Hypothalamus (tissue), 51 donors: Measurements from ENCODE around the gene NELFA.

ENCODE experiments used
- DNase-seq, 51 donors: peaks; one replicate each; lab custom pipeline; 2025; lab: John Stamatoyannopoulos, UW

NELFA gene

DNA sequence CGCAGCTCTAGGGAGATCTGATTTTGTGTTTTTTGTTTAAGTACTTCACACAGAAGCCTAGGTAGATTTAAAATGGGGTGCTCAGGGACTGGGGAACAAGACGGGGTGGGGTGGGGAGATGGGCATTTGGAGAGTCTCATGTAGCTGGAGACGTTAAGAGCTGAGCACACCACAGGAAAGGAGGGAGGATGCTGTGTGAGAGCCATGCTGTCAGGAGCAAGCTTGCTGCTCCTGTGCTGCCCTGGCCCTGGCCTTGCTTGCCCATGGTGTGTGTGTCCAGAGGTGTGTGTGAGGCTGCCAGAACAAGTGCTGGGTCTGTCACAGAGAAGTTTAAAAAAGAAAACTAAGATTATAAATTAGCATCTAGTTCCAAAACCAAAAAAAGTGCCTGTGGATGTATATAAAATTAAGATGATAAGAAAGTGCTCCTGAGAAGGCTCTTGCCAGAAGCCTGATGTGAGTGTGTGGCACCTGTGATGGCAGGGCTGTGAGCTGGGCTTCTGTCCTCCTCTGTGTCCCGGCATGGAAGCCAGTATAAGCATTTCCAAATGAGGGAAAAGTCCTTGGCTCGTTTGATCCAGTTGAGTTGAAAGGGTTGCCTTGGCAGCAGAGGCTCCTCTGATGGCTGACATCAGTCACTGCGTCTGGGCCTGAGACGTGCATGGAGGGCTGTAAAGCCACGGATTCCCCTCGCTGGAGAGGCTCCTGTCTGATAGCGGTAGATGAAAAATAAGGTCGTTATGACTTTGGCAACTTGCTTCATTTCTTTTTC is 63.5 kb downstream of the NELFA start:
- peak in 16 of 51 donors; percentile 6 to 61 (median 15) for DNase-seq

DNA sequence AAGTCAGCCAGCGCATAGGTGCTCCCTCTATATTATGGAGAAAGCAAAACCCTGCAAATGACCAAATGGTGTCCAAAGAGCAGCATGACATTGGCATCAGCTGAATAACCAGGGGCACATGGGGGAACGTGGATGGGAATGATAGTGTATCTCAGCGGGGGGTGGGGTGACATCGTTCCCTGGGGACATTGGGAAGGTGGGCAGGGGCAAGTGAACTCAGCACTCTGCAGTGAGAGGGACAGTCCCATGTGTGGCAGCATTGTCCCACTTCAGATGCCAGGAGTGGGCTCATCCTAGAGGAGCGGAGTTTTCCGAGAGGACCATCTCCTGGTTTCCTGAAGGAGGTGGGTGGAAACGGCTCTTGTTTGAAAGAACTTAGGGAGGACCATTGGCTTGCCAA is 64.8 kb downstream of the NELFA start:
- DNase-seq = no peak

DNA sequence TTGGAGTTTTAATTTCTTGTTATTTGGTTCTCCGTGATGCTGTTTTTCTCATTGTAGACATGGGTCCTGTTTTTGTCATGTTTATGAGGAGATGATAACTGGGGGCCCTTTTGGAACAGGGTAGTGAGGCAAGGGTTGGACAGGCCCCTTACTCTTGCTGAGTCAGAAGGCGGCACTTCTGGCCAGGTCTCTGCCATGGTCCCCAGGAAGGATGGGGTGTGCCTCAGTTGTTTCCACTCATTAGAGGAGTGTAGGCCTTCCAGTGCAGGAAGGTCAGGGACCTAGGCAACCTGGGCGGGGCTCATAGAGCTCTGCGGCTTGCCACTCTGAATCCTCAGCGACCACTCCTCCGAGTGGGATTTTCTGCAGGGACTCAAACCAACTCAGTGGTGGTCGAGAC is 68.2 kb downstream of the NELFA start:
- no peak for DNase-seq

DNA sequence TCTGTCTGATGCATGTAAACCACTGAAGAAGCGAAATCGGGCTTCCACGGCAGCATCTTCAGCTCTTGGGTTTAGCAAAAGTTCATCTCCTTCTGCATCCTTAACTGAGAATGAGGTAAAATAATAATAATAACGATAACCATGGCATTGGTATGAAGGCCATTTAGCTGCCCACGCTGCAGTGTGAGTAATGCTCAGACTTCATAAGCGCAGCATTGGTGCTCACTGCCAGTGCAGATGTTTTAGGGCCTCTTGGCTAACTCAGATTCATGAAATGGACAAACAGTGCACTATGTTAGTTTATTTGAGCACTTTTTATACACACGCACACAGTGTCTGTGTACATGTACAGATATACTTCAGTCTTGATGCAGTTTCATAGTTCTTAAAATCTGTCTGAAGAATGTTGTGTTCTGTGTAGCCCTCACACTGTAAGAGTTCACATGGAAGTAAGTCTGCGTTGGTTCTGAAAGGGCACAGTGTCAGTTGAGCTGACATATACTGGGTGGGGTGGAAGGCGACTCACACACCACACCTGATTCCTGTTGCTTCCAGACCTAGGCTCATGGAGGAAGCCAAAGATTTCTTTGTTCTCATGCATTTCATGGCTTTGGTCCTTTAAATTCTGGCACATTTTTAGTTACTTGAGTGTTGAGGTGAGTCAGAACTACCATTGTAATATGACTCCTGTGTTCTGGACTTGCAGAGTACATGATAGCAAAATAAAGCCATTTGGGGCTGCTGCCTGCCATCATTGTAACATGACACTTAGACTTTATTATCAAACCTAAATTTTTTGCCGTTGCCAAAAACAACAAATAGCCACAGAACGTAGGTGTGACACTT is 68.9 kb downstream of the NELFA start:
- DNase-seq = no peak

DNA sequence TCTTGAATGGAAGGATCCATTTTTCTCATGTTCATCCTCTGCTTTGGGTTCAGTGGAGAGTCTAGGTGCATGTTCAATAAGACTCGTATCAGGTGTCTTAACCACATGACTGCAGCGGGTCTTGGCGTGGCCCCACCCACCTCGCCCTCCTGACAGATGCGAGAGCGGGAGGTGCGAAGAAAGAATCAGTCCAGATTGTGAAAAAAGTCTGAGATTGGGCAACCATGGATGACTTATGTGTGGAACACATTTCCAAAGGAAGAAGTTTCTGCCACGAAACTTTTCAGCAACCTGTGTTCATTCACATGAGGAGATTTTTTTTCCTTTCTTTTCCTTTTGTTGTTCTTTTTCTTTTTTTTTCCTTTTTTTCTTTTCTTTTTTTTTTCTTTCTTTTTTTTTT is 70.7 kb downstream of the NELFA start:
- DNase-seq = no peak

DNA sequence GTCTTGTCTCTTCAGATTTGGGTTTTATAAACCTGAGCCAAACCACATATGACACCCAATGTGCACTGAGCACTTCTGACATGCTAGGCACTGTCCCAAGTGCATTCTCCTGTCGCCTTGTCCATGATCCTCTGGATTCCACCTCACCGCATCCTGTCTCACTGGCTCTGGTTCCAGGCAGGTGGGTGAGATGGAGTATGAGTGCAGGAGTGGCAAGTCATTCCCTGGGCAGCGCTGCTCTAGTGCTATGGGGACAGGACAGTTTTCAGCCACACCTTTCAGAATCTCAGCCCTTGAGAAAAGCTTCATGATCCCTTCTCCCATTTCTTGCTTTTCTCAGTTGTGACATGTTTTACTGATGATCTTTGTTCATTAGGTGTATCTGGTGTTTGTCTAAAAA is 71.2 kb downstream of the NELFA start:
- DNase-seq = no peak

DNA sequence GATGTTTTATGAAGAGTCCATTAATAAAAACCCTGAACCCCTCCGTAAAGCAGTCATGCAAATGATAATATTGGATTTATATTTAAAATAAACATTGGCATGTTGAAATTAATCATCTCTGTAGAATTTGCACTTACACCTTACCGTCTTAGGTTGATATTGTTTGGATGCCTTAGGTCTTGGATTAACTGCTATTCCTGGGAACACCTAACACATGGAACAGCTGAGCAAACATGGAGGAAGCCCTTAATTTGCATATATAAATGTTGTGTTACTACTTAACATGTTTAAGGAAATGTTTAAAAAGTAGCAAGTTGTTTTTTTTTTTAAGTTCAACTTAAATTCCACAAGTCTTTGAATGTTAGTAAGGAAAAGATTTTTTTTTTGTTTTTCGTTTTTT is 75.1 kb downstream of the NELFA start:
- DNase-seq = no peak

DNA sequence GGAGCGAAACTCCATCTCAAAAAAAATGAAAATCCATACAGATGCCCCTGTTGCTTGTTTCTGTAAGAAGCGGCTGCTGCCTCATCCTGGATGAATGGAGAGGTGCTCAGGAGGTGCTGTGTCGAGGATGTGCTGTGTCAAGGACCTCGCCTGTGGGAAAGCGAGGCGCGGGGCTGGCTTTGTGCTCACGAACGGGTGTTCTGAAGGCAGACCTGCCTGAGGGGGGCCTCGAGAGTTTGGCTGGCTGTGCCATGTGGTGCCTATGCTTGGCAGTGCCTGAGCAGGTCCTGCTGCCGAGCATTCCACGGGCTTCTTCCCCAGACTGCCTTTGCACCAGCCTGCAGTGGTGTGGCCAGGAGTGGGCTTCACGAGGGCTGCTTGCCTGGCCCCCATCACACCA is 76.0 kb downstream of the NELFA start:
- DNase-seq = no peak
